Urothelium cell line (cell line): Measurements from ENCODE around the gene RAD51D.
"Not testable (repeated sequence)": the region's sequence is repeated elsewhere in the genome, so short reads cannot be mapped to it uniquely, and the experiment has no call there.

Source experiments
- DNase-seq: peaks from one replicate; pipeline ENCODE4 v3.0.0; 2011; ENCODE audit warnings: low spot score, mixed read lengths
- FAIRE-seq: peaks from 2 replicates; lab custom pipeline; 2011; peaks lifted over from hg19 to GRCh38; lab: Jason Lieb, UNC

RAD51D gene

DNA sequence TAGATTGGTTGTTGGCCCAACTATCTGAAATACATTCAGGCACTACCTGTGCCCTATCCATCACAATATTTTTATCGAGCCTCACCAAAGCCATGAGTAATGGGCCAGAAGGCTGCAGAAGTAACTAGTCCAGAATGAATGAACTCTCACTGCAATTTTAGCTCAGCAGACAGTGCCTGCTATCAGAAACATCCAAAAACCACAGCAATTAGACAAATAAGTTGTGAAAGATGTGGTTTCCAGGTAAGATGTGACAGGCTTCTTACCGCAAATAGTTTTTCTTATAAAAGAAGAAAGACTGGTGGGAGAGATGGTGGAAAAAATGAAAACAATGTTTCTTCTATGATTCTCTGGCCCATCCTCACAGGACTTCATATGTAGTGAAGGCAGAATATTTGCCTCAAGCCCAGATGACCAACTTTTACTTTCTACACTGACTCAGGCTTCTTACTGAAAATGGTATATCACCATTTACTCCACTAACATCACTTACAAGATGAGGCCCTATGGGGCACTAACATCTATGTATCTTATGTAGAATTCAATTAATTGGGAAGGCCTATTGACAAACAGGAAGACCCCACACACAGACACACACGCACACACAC is 46.4 kb downstream of the RAD51D start:
- FAIRE-seq (no peak), DNase-seq (no peak)

DNA sequence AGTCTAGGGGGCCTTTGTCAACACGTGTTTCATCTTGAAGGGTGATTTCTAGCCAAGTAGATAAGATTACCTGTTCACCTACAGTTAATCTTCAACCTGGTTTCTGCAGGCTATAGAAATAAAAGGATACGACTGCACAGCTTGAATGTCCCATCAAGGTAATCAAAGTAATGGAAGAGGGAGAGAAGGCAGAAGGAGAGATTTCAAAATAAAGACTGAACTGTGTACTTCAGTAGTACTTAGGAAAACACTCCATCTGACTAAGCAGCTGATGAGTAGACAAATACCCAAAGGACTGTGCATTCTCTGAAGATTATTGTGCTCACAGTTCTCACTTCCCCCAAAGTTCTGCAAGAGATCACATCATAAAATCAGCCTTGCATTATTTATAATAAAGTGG is 50.3 kb downstream of the RAD51D start:
- FAIRE-seq = no peak
- no peak for DNase-seq

DNA sequence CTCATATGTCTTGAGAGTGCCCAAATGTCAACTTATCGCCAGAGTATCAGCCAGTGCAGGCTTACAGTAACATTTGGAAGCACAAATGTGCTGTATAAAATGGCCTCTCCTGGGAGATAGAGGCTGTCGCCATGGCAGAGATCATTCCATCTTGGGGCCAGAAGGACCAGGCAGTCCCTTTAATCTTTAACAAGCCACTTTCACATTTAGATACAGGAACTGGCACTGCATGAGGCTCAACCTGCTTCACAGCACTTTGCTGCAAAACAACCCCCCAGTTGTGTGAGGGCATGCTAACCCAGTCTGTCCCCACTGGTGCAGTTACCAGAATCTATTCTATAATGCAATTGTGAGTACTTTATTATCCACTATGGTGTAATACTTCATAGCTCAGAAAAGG is 51.4 kb downstream of the RAD51D start:
- FAIRE-seq = no peak
- no peak for DNase-seq

DNA sequence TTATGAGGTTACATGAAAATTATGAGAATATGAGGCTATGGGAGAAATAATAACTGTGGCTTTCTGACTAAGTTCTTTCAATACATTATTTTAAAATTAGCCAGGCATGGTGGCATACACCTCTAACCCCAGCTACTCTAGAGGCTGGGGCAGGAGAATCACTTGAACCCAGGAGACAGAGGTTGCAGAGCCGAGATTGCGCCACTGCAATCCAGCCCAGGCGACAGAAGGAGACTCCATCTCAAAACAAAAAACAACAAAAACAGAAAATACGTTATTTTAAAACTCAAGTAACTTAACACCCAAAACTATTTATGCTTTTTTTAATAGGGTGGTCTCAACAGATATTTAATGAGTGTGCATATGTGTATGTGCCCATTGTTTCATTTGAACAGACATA is 53.8 kb downstream of the RAD51D start:
- no peak for DNase-seq
- no peak for FAIRE-seq

DNA sequence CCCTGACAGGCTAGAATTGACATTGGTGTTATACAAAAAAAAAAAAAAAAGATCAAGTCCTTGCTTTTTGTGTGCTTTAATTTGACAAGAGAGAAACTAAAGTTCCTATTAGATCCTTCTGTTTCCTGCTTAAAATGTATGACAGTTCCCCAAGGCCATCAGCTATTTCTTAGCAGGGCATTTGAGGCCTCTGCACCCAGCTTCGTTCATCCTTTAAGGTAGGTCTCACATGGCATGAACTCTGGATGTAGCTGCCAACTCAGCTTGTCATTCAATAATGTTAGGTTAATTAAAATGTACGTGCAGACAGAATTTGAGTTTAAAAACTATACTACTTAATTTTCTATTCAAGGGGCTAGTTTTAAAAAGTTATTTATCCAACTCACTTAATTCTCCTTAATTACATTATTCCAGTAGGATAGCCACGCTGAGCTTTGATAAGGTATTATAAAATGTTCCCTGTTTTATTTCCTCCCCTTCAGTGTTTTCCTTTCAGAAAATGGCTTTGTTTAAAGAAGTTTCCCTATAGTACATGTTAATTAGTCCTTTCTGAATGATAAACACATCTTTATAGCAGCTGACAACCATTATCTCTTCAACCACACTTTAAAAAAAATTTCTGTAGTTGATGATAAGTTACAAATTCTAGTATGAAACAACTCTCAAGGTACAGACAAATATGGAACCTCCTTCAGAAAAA is 55.0 kb downstream of the RAD51D start:
- no peak for DNase-seq
- FAIRE-seq = no peak

GRCh38 chr17:35063514-35064223 is 56.0 kb downstream of the RAD51D start, which contains the start of gene RFFL:
RFFL (minus strand) TSS chr17:35063707; CDS start chr17:35026553, 37,154 bp downstream.
- FAIRE-seq (no peak), DNase-seq (peak; percentile 95)

- FAIRE-seq (no peak), DNase-seq (no peak)
Observed at GRCh38 chr17:35062308-35062707, 57.4 kb downstream of the RAD51D start.

GRCh38 chr17:35057332-35057915 is 62.2 kb downstream of the RAD51D start:
- DNase-seq (no peak), FAIRE-seq (no peak)

DNA sequence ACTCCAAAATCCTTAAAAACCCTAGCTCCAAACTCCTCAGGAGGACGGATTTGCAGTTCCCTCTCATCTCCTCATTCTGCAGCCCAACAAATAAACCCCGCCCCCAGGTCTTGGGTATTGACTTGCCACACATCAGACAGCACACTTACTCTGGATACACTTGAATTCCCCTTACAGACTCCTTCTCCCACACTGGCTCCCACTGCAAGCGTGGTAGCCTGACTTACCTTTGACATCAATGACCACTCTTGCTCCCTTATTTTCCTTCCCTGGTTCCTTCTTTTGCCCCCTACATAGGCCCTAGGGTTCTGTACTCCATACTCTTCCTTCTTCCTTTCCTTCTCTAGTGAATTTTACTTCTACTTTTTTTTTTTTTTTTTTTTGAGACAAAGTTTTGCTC is 63.6 kb downstream of the RAD51D start:
- DNase-seq (no peak), FAIRE-seq (no peak)

DNA sequence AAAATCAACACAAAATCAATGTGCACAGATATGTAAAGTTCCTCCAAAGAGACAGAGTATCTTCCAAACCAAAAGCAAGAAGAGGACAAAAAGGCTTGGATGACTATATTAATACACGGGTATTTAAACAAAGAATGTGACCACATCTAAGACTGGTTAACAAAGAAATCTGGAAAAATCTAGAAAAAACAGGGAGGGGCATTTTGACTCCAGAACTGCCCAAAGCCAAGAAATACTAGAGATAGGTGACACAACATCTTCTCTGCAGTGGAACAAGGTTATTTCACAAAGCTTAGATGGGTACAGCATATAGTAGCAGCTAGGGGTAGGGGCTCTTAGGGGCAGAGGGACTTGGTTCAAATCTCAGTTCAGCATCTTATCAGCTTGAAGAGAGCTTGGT is 66.5 kb downstream of the RAD51D start:
- no peak for DNase-seq
- no peak for FAIRE-seq

GRCh38 chr17:35052780-35053179 is 66.9 kb downstream of the RAD51D start:
- no peak for DNase-seq
- FAIRE-seq = no peak

- FAIRE-seq = no peak
- DNase-seq = no peak
Observed at GRCh38 chr17:35052241-35052610, 67.4 kb downstream of the RAD51D start.

GRCh38 chr17:35051579-35052240 is 68.0 kb downstream of the RAD51D start:
- no peak for DNase-seq
- no peak for FAIRE-seq

DNA sequence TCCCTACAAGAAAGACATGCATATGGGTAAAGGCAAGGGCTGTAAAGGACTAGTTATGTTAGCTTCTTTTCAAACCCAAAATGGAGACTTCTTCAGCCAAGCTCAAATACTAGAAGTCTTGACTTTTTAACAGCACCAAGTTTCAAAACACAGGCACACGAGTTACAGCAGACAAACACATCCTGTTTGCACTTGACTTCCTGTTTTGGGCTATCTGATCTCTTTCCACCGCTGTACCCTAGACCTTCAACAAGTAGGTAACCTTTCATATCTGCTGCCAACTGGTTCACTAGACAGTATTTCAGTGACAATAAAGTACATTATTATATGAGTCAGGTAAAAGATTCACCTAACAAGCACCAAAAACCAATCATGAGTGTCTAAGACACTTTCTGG is 68.5 kb downstream of the RAD51D start:
- FAIRE-seq (no peak), DNase-seq (no peak)

- DNase-seq = no peak
Observed at GRCh38 chr17:35050170-35050569, 69.5 kb downstream of the RAD51D start.

DNA sequence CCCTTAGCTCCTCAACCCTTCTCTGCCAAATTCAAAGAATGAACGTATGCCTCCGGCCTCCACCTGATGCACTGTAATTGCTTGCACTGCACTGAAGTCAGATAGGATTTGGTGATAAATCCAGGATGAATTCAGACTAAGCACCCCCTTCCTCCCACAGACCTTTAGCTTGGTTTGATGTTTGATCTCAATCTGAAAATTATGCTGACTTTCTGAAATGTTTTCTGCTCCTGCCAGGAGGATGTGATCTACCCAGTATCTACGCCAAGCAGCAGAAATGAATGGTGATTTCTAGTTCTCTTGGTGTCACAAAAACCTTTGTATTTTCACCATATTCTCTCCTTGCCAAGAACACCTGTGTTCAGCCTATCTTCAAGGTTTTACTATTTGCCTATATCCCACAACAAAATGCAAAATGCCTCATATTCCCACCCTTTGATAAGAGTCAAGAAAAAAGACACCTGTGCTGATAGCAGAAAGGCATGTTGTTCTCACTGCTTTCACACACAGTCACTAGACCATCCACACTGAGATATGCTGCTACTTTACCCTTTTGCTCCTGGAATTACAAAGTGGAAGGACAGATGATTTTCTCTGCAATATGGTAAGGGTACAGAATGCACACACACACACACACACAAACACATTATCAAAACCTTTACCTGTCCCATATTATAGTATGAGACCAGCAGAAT is 70.8 kb downstream of the RAD51D start:
- FAIRE-seq (no peak), DNase-seq (no peak)

More at GRCh38 chr17:35050170-35050569, 69.5 kb downstream of the RAD51D start:
- no peak for FAIRE-seq

GRCh38 chr17:35046740-35047283 is 72.8 kb downstream of the RAD51D start:
- FAIRE-seq (no peak), DNase-seq (no peak)

DNA sequence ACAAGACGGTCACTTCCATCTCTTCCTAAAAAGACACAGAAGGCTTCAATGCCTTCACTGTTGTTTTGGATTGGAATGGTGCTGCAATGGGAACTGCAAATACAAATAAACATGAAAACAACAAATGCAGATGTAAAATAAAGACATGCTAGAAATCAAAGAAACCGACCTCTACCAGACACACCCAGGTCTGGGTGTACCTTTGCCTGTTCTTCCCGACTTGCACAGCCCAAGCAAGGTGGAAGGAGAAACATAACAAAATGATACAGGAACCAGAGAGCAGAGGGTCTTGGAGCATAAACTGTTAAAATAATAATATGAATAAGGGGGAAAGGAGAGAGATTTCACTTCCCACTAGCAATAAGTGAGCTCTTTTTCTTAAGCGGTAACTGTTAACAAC is 73.4 kb downstream of the RAD51D start:
- DNase-seq (no peak), FAIRE-seq (no peak)

GRCh38 chr17:35045458-35045979 is 74.1 kb downstream of the RAD51D start:
- not testable (repeated sequence) for FAIRE-seq, DNase-seq

DNA sequence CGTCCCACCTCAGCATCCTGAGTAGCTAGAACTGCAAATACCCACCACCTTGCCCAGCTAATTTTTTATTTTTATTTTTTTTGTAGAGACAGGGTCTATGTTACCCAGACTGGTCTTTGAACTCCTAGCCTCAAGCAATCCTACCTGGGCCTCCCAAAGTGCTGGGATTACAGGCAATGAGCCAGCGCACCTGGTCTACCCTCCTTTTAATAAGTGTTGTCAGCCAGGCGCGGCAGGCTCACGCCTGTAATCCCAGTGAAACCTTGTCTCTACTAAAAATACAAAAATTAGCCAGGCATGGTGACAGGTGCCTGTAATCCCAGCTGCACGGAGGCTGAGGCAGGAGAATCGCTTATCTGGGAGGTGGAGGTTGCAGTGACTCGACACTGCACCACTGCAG is 75.5 kb downstream of the RAD51D start:
- no peak for DNase-seq
- FAIRE-seq = no peak
